K562 (cell line): ENCODE results near the gene PLA2G2C.

ENCODE experiments used
- CHD2 ChIP-seq: IDR thresholded peaks from 2 replicates; pipeline ENCODE4 v1.6.1; 2011; ENCODE audit warnings: low read depth, low read length
- GABPA ChIP-seq: fragments of 200-800 bp; sonication (Bioruptor generic); conservative IDR thresholded peaks from 2 replicates; pipeline ENCODE4 v1.6.1; 2016; ENCODE audit warnings: low read depth, missing genetic modification characterization, missing compliant biosample characterization
- NRF1 ChIP-seq, 2 experiments: fragments of 450-650 bp; IDR thresholded peaks in 1 of 2; conservative IDR thresholded peaks in 1 of 2; 2 replicates each; pipeline ENCODE4 v1.6.1; 2014; ENCODE audit warnings: mild to moderate bottlenecking in 2 of 2
- SIX5 ChIP-seq, 2 experiments: IDR thresholded peaks; 2 replicates each; pipeline ENCODE4 v1.6.1; 2011; ENCODE audit warnings: low read length in 2 of 2, borderline replicate concordance in 1 of 2, low read depth in 1 of 2, mild to moderate bottlenecking in 1 of 2, moderate library complexity in 1 of 2; ENCODE audit not compliant: insufficient read depth in 1 of 2
- ZNF140 ChIP-seq: fragments of 250-450 bp; sonication (Bioruptor Pico); IDR thresholded peaks from 2 replicates; pipeline ENCODE4 v1.8.0; 2021; ENCODE audit warnings: moderate library complexity, mild to moderate bottlenecking, inconsistent platforms

GRCh38 chr1:20158358-20159070, 27.8 kb downstream of the PLA2G2C start:
- TF ChIP-seq CHD2 (no peak), GABPA (tag) (no peak), SIX5 (IDR thresholded peaks at IDR 0.05; ENCODE audit: borderline replicate concordance in 1 of 2, insufficient read depth in 1 of 2, low read depth in 1 of 2, low read length in 2 of 2) (no peak), ZNF140 (CRISPR knock-in tag) (no peak), NRF1 (conservative IDR thresholded peaks at IDR 0.05 in 1 of 2, IDR thresholded peaks at IDR 0.05 in 1 of 2) (no peak)
